HG03175 (cell line): ENCODE data around the gene OVCH1.
"Not testable (repeated sequence)": the region's sequence is repeated elsewhere in the genome, so short reads cannot be mapped to it uniquely, and the experiment has no call there.

ENCODE experiments used
- ATAC-seq: cut with Tn5 transposase; IDR thresholded peaks from one replicate; pipeline ENCODE4 v1.9.1; 2021; ENCODE audit warnings: mild to moderate bottlenecking, moderate library complexity; ENCODE audit not compliant: unreplicated experiment

The OVCH1 gene

DNA sequence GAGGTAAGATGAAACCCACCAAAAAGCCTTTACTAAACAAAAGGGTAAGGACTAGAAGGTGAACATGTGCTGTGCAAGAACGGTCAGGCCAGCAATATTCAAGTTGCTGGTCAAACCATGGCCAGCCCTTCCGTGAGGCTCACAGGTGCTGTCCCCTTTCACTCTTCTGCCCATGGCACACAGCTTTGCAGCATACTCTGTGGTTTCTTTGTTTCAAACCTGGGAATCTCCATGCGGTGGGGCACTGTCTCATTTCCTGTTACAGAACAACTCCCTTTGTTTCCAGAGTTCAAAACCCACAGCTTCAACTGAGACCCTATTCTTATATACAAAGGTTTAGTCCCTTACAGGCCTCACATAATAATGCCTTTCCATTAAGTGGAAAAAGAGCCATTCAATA, 1.7 kb upstream of the OVCH1 start:
- no peak for ATAC-seq

DNA sequence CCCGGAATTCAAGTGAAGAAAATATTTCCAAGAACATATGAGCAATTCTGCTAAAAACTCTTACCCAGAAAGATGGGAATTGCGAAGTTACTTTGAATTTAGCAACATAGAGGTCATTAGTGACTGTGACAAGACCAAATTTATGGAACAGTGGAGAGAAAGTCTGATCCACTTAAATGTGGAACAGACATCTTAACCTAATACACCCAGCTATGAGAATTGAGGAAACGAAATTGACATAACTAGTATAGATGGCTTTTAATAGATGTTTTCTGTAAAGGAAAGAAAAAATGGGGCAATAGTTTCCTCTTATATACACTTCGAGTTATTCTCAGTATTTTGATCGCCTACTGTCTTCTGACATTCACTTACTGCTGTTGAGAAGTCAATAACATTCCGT, 4.6 kb downstream of the OVCH1 start:
- ATAC-seq, result no peak

DNA sequence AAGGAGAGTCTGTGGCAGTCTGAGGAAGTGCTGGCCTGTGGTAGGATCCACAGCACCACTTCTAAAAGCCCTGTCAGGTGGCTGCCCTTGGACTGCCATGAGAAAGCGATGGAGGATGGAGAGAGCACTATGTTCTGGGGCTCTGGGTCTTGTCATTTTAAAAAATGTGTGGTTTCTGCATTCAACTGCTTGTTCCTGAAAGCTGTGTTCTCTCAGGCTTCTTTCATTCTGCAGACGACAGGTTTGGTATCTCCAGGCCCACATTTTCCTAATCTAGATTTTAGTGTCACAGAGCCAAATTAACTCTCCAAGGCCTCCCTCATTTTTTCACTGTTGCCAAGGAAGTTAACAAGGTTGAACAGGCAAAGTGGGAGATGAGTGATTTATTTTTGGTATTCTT, 10.5 kb downstream of the OVCH1 start:
- ATAC-seq, result no peak

DNA sequence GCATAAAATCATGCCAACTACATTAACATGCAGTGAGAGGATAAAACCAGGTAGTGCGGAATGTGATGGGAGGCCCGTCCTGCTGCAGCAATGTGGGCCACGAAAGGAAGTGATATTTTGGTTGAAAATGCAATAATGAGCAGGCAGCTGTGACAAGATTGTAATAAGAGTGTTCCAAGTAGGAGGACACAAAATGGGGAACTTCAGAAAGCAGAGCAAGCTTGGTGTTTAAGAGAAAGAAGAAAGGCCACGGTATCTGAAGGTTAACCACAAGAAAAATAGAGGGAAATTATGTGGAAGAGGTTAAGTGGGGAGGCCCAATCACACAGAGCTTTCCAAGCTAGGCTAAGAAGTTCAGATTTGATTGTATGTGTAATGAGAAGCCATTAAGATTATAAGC, 34.3 kb downstream of the OVCH1 start:
- ATAC-seq, result no peak

DNA sequence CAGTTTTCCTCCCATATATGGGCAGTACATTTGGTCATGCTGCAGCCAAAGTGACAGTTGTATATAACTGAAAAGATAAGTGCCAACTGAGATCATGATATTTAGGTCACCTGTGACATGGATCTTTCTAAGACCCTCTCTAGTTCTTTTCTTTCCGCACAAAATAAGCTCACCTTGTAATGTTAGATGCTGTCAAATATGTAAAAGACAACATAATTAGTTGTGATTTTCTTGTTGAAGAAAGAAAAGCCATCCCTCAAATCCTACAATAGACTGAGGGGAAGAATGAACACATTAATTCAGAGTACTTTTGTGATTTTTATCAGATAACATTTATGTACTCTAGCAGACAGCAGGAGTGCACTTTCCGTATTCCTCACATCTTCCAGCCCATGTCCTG, 37.4 kb downstream of the OVCH1 start:
- no peak for ATAC-seq

DNA sequence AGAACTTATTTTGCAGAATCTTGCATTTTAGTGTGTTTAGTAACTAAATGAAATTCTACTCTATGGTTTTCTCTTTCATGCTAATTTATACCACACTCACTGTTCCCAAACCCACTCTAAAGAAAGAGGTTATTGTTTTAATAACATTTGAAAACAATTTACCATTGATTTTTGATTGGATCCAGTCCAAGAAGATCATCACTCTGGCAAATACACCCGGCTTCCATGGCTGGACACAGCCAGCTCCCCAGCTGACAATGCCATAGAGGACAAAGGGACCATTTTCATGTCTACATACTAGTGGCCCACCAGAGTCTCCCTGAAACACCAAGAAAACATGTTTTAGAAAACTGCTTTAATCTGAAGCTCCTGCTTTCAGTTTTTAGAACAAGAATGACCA, 42.4 kb downstream of the OVCH1 start:
- no peak for ATAC-seq

DNA sequence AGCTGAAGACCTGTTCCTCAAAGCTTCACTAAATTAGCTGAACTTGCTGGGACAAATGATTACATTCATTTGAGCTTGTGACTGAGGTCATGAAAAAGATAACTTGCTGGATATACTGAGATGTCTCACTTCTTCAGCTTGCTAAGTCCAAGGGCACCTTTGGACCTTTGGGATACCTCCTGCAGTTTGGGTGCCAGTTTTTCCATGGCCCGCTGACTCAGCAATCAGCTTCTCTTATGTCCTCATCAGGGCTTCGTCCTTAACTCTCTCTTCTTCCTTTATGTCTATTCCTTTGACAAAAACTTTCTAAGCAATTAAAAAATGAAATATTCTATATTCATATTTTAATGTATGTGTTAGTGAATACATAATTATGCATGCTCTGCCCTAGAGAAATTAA, 45.6 kb downstream of the OVCH1 start:
- ATAC-seq, result no peak

DNA sequence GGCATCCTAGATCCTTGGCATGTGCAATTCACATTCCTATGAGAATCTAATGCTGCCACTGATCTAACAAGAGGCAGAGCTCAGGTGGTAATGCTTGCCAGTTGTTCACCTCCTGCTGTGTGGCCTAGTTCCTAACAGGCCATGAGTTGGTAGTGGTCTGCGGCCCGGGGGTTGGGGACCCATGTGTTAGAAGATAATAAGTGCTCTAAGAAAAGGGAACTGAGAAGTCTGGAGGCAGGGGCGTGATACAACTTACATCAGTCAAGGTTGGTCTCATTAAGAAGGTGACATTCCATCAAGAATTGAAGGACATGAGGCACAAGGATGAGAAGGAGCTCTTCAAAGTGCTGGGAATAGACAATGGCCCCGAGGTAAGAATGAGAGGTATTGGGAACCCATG, 49.3 kb downstream of the OVCH1 start:
- no peak for ATAC-seq

DNA sequence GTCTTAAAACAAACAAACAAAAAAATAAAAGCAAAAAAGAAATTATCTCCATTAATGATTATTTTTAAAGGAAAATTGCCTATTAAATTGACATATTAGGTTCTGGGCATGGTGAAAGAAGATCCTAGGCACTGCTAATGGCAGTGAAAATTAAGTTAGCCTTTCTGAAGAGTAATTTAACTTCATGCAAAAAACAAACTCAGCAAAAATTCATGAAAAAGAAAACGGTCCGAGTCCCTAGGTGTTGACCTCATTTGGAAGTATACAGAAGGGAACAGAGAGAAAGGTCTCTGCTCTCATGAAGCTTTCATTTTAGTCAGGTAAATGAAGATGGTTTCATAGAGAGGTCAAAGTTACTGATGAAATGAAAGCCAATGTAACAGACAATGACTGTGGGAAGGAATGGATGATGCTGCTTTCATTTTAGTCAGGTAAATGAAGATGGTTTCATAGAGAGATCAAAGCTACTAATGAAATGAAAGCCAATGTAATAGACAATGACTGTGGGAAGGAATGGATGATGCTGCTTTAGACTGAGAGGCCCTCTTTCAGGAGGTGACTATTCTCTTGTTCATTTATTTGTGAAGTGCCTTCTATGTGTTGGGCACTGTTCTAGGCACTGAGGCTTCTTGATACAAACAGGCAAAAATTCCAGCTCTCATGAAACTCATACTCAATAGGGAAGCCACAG, 50.1 kb downstream of the OVCH1 start:
- no peak for ATAC-seq

DNA sequence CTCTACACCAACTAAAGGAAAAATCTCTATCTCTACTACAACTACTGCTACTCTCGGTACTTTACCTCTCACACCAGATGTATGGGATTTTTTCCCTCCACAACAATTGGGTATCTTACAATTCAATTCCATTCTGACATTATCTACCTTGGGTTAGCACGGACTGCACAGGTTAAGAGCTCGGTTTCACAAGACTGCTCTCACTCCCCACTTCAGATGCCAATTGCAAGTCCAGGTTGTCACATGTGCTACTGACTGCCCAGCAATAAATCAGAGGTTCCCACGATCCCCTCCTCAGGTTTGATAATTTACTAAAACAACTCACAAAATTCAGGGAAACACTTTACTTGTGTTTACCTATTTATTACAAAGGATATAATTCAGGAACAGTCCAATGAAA, 58.0 kb downstream of the OVCH1 start:
- ATAC-seq, result no peak

DNA sequence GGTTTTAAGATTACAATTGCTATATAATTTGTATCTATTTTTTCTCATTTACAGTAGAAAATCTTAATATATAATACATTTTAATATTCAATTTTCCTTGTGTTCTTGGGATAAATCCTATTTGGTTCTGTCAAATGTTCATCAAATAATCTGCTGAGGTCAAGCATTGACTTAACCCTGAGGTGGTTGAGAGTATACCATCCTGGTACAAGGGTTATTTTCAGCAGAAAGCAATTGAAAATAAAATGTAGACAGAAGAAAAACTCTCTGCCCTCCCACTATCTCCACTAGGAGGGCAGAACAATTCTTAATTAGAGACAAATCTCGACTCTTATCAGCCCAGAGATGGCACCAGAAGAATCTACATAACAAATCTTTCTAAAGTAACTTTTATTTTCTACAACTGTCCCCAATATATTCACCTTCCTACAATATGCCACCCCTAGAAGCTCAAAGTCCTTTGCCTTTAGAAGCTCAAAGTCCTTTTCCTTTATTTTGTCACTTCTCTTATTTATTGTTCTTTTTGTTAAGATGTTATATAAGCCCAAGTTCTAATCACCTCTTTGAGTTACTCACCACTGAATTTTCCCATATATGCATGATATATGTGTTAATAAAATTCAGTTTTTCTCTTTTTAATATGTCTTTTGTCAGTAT, 58.6 kb downstream of the OVCH1 start:
- ATAC-seq, result no peak

DNA sequence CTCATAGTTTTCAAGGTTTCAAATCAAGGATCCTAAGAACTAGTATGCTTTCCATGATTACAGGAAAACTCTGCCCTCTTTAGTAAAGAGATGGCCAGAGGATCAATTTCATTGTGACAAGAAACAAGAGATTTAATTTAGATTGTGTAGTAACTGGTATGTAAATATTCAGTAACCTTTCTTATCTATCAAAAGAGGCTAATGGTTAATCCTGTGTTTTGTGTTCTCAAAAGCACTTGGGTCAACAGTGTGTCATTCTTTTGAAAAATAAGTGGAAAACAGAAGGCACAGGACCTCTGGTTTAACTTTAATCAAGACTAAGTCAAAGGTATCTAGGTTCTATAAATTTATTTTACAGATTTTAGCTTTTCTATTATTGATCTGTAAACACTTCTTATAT, 59.9 kb downstream of the OVCH1 start:
- ATAC-seq, result no peak

DNA sequence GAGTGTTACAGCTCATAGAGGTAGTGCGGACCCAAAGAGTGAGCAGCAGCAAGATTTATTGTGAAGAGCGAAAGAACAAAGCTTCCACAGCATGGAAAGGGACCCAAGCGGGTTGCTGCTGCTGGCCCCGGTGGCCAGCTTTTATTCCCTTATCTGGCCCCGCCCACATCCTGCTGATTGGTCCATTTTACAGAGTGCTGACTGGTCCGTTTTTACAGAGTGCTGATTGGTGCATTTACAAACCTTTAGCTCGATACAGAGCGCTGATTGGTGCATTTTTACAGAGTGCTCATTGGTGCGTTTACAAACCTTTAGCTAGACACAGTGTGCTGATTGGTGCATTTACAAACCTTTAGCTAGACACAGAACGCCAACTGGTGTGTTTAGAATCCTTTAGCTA, 60.7 kb downstream of the OVCH1 start:
- ATAC-seq, result not testable (repeated sequence)

DNA sequence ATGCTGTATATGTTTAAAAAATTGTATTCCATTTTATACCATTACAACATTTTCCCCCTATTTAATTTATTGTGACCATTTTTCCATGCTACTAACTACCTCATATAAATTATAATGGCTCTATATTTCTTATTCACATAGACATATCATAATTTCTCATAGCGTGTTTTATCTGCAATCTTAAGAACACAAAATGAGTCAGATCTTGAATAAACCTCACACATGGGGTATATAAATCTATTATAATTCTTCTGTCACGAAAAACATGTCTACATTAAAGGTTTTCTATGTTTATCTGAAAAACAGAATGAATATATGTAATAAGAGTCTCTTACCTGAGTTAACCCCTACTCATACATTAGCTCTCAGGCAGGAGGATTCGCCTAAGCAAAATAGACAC, 66.0 kb downstream of the OVCH1 start:
- no peak for ATAC-seq

DNA sequence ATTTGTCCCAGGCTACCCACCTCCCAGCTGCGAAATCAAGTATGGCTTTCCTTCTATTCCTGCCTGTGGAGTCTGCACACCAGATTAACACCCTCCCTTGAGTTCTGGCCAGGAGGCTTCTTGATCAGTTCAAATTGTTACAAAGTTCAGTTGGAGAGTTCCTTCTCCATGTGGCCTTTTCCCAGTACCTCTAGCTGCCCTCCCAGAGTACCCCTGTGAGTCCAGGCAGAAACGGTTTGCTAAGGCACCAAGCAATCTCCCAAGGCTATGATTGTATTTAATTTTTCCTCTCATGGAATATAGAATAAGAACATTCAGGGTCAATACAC, 66.8 kb downstream of the OVCH1 start:
- ATAC-seq, result no peak

DNA sequence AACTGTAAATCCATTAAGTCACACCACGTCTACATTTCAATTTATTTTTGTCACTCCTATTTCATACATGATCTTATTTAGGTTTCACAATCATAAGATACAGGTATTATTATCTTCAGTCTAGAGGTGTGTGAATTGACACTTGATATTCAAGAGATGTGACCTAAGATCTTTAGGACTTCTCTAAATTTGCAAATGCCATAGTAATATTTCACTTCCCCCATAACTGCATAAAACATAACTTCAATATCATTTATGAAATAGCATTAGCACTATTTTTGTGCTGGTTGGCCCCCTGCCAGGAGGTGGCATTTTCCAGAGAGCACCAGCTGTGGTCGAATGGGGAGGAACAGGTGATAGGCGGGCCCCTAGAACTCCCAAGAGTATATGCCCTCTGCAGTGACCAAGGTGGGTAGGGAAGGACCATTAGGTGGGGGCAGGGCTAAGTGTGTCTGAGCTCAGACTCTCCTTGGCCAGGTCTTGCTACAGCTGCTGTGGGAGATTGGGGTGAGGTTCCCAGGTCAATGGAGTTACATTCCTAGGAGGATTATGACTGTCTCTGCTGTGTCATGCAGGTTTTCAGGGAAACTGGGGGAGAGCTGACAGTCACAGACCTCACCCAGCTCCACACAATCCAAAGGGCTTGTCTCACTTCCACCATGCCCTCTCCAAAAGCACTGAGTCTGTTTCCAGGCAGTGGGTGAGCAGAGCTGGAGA, 67.3 kb downstream of the OVCH1 start:
- no peak for ATAC-seq

DNA sequence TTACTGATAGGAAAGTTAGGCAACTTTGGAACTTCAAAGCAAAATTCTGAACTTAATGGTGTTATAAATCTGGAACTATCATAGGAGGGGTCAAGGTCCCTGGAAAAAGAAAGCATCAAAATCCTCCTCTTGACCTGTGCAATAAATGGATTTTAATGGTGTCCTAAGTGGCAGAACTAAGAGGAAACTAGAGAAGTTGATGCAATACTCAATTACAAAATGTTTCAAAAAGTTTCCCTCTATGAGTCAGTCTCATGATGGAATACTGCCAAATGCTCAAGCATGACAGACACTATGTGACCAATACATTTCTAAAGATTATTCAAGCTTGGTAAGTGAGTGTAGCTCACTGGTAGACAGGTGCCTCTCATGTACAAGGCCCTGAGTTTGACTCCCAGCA, 68.9 kb downstream of the OVCH1 start:
- ATAC-seq, result peak; percentile 34

DNA sequence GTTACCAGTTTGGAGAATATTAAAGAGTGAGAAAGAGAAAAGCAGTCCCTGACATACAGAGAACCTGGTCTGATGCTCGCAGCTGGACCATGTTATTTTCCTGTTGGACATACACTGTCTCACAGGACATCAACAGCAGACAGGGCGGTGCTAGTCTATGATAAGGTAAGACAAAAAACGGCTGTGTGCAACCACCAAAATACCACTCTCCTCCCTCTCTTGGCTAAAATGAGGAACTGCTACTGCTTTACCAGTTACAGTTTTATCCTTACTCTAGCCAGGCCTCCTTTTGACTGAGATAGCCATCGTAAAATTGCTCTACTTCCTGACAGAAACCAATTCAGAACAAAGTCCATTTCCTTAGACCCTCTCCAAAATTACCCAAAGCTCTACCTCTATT, 69.5 kb downstream of the OVCH1 start:
- ATAC-seq, result peak; percentile 99

DNA sequence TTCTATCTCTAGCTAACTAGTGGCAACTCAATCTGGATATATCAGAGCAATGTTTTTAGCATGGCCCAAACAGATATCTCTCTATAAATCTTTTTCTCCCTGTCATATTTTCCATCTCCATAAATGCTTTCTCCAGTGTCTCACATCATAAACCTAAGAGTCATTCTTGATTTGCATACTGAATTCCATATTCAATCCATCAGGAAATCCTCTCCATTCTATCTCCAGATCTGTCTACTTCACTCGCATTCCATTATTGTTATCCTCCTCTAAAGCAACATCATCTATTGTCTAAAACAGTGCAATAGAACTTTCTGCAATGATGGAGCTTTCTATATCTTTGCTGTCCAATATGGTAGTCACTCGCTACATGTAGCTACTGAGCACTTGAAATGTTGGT, 71.0 kb downstream of the OVCH1 start:
- ATAC-seq, result no peak

DNA sequence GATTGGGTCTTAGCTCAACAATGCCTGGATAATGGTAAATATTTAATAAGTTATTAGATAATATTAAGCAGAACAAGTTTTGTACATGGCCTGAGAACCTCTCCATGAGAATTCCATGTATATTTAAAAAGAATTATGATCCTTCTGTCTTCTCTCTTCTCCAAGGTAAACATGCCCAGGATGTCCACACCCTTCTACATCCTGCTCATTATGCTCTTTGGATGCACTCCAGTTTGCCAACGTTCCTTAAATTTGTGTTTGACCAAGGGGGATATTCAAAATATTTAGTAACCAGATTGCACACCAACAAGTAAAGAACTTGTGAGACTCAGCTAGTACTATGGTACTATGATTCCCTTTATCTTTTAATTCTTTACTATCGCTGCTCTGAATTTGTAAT, 71.8 kb downstream of the OVCH1 start:
- no peak for ATAC-seq

DNA sequence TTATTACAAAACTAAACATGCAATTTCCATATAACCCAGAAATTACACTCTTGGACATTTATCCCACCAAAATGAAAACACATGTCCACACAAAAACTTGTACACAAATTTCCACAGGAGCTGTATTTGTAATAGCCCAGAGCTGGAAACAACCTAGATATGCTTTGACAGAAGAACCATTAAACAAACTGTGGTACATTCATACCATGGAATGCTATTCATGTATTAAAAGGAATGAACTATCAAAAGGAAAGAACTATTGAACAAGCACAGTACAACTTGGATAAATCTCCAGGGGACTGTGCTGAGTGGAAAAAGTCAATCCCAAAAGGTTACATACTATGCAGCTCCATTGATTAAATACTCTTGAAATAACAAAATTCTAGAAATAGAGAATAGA, 80.7 kb downstream of the OVCH1 start:
- ATAC-seq, result no peak

DNA sequence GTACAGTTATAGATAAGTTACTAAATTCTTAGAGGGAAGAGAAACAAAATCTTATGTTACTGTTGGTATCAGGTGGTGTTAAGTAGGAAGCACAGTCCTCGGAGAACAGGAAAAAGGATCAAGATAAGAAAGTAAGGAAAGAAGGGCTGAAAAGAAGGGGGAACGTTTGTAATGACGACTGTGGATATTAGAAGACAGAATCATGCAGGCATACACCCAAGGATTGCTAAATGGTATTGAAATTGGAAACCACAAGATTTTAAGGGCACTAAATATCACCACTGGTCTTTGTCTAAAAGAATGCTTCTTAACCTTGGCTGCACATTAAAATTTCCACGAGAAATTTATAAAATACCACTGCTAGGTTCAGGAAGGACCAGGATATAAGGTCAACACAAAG, 82.4 kb downstream of the OVCH1 start:
- ATAC-seq, result no peak

DNA sequence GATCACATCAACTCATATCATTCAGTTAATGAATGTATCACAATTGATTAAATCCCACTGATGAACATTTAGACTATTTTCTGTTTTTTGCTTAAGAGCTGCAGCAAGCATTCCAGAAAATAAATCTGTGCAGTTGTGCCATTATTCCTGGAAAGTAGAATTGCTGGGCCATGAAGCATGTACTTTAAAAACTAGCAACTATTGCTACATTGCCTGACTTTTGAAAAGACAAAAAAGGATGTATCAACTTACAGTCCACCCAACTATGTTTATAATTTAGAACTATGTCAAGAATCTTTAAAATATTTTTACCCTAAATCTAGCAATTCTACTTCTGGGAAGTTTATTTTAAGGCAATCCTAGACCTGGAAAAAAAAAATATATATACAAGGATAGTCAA, 83.1 kb downstream of the OVCH1 start:
- no peak for ATAC-seq
